Subcutaneous adipose tissue (tissue), 4 donors: ENCODE results near the gene DAZL. TPM values are rescaled to one million over a fixed set of nuclear protein-coding genes. Genes with fewer than 3 reads are reported as not detected.

Experiments used
- CTCF ChIP-seq: fragments of 450-650 bp; IDR thresholded peaks from one replicate; pipeline ENCODE4 v1.5.1; 2016; ENCODE audit warnings: low read depth, mild to moderate bottlenecking, control low read depth, antibody characterized with exemption, moderate library complexity
- total RNA-seq, 4 donors: library from RNA; depleted of rRNA; stranded (reverse); fragments of >200 nt; gene quantifications; one replicate each; pipeline ENCODE4 v1.1.0, GENCODE V29; 2016

Gene DAZL
- total RNA-seq, 4 donors from 2014 or later: not detected

- no peak for TF ChIP-seq CTCF
Observed at GRCh38 chr3:16568532-16568931, 36.7 kb downstream of the DAZL start.

GRCh38 chr3:16568115-16568514 is 37.1 kb downstream of the DAZL start:
- TF ChIP-seq CTCF: no peak

- TF ChIP-seq CTCF: no peak
Observed at GRCh38 chr3:16559653-16560365, 45.4 kb downstream of the DAZL start.

- no peak for TF ChIP-seq CTCF
Observed at GRCh38 chr3:16554126-16554525, 51.1 kb downstream of the DAZL start.

GRCh38 chr3:16552757-16553156 is 52.5 kb downstream of the DAZL start:
- no peak for TF ChIP-seq CTCF

GRCh38 chr3:16551342-16551976 is 53.8 kb downstream of the DAZL start:
- TF ChIP-seq CTCF: no peak

GRCh38 chr3:16550676-16551341 is 54.4 kb downstream of the DAZL start:
- TF ChIP-seq CTCF: no peak
